HTERT RPE-1 (cell line): ENCODE measurements around the gene FAAP100.

Experiments
- in situ Hi-C: fragments of 300-500 bp; cut with MboI; formaldehyde crosslinking; loops from 4 replicates; pipeline ENCODE4 v1.14.3; 2020; ENCODE audit warnings: low sequenced_read_pairs

Gene FAAP100

DNA sequence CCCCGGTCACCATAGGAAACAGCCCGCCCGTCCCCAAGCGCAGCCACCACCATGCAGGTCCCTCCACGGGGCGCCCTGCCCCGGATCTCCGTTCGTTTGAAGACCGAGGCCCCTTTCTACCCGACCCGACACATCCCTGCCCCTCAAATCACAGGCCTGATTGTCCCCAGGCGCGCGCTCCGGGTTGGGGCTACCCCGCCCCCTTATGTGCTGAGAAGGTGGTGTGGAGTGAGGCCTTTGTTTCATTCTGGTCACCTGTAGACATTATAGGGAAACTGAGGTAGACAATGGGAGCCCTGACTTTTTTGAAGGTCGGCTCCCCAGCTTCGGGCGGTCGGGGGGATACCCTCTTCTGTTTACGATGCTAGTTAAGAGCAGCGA, 38.8 kb downstream of the FAAP100 start:
- in situ Hi-C loops, result no loop called here

DNA sequence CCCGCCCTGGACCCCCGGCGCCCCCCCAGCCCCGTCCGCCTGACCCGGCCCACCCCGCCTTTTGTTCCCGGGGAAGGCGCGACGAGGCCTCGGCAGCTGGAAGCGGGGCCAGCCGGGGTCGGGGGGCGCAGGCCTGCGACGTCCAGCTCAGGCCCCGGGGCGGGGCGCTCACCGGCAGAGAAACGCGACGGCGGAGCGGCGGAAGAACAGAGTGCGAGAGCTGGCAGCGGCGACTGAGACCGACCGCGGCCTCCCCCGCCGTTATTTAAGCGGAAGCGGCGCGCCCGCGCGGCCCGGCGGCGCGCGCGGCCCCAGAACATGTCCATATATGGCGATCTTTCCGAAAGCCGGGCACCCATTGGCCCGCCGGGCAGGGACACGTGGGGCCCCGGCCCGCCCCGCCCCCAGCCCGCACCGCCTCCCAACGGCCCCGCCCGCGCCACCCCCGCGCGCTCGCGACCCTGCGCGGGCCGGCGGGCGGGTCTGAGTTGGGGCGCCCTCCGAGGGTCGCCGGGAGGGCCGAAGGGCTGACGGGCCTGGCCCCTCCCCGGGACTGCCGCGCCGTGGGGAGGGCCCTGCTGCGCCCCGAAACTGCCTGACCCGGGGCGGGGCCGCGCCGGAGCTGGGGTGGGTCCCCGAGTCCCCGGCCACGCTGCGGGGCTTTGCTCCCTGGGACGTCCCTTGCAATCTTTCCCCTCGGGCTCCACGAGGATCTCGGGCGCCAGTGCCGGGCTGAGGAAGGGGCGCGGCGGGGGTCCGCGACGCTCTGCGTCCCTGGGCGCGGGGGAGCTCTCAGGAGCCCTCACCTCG, 39.4 kb downstream of the FAAP100 start, which contains the start of gene ACTG1:
TSS of gene ACTG1 (minus strand) at position 238 of the 810 bp plus-strand sequence. CDS start 445 bp downstream, outside the sequence.
- in situ Hi-C loops, result no loop called here

DNA sequence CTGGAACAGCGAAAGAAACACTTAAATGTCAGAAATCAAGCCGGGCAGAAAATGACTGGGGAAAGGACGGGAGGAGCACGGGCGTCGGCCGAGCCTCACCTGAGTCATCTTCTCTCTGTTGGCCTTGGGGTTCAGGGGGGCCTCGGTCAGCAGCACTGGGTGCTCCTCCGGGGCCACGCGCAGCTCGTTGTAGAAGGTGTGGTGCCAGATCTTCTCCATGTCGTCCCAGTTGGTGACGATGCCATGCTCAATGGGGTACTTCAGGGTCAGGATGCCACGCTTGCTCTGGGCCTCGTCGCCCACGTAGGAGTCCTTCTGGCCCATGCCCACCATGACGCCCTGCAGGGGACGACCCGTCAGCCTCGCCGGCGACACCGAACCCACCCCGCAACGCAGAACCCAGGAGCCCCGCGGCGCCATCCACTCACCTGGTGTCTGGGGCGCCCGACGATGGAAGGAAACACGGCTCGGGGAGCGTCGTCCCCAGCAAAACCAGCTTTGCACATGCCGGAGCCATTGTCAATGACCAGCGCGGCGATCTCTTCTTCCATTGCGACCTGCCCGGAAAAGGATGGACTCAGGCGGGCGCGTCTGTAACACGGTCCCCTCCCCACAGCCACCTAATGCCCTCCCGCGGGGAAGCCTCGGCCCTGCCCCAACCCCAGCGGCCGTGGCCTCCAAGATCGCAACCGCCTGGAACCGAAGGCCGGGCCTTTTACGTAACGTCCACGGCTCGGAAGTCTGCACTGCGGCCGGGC, 40.2 kb downstream of the FAAP100 start:
- in situ Hi-C loops, result no loop called here

DNA sequence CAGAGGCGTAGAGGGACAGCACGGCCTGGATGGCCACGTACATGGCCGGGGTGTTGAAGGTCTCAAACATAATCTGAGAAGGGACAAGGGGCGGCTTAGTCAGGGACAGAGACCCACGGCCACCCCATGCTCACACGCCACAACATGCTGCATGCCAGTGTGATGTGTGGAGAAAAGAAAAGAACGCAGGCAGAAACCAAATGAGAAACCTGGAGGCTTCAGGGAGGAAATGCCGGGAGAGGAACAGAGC, 40.7 kb downstream of the FAAP100 start:
- in situ Hi-C loops, result no loop called here

DNA sequence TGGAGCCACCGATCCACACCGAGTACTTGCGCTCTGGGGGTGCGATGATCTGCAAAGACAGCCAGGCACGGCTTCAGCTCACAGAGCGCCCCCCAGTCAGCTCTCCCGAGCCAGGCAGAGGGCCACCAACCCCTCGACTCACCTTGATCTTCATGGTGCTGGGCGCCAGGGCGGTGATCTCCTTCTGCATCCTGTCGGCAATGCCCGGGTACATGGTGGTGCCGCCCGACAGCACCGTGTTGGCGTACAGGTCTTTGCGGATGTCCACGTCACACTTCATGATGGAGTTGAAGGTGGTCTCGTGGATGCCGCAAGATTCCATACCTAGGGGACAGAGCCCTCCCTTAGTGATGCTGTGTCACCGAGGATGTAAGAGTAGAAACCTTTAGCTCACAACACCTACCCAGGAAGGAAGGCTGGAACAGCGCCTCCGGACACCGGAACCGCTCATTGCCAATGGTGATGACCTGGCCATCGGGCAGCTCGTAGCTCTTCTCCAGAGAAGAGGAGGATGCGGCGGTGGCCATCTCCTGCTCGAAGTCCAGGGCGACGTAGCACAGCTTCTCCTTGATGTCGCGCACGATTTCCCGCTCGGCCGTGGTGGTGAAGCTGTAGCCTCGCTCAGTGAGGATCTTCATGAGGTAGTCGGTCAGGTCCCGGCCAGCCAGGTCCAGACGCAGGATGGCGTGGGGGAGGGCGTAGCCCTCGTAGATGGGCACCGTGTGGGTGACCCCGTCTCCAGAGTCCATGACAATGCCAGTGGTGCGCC, 41.2 kb downstream of the FAAP100 start:
- in situ Hi-C loops, result no loop called here

DNA sequence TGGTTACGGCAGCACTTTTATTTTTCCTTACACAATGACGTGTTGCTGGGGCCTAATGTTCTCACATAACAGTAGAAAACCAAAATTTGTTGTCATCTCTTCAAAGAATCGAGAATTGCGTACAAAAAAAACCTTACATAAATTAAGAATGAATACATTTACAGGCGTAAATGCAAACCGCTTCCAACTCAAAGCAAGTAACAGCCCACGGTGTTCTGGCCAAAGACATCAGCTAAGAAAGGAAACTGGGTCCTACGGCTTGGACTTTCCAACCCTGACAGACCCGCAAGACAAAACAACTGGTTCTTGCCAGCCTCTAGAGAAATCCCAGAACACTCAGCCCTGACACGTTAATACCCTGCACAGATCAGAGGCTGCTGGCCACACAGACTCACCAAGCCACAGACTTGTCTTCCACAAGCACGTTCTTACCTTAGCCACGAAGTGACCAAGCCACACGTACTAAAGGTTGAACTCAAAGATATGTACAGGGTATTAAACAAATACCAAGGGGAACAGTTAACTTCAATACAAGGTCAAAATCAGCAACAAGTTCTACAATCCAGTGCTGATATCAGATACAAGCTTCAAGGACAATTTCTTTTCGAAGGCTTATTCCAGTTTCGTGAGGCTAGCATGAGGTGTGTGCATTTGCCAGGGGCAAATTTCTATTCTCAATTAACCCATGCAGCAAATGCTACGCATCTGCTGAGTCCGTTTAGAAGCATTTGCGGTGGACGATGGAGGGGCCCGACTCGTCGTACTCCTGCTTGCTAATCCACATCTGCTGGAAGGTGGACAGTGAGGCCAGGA, 42.0 kb downstream of the FAAP100 start:
- in situ Hi-C loops, result no loop called here

DNA sequence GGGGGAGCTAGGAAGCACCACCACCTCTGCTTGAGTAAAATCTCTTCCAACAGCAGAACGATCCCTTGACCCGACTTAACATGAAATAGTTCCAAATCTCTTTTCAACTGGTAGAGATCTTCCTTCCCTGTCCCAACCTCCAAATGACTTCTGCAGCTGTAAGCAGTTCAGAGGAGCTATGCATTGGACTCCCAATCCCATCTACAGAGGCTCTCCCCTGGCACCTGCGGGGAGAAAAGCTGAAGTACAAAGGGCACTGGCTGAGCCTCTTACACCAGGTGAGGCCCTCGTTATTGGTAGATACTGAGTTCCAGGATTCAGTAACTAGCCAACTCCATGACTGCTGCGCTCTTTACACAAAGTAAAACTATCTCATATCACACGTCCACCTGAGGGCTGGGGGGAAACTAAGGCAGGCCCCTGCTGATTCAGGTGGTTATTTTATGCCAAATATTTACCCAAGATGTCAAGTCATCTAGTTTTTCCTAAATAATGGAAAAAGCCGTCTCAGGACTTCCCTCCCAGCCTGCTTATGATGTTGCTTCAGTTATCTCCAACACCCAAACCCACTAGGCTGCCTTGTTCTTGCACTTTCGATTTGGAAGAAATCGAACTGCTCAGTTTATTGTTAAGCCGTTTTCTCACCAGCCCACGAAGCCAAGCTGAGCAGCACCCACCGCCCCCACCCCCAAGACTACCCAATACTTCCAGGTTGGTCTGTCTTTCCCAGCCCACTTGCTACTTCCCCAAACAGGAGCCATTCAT, 42.8 kb downstream of the FAAP100 start:
- in situ Hi-C loops, result no loop called here

DNA sequence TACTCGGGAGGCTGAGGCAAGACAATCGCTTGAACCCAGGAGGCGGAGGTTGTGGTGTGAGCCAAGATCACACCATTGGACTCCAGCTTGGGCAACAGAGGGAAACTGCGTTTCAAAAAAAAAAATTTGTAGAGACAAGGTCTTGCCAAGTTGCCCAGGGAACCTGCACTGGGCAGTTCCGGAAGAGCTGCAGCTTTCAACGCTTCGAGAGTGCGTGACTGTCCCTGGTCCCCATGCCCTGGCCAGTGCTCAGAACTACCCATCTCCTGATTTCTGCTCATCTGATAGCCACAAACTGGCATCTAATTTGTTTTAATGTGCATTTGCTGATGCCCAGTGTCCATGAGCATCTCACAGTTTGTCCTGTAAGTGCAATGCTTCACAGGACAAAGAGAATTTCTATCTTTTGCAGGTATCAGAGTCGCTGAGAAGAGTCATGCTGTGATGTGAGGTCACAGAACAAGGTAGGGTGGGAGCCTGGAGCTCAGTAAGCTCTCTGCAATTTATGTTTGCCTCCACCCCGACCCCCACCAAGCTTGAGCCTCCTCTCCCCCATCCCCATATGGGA, 43.4 kb downstream of the FAAP100 start:
- in situ Hi-C loops, result no loop called here

DNA sequence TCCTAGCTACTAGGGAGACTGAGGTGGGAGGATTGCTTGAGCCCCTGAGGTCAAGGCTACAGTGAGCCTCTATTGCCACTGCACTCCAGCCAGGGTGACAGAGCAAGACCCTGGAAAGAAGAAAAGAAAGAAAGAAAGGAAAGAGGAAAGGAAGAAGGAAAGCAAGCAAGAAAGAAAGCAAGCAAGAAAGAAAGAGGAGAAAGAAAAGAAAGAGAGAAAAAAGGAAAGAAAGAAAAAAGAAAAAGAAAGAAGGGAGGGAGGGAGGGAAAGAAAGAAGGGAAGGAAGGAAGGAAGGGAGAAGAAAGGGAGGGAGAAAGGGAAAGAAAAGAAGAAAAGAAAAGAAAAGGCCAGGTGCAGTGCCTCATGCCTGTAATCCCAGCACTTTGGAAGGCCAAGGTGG, 48.5 kb downstream of the FAAP100 start:
- in situ Hi-C loops, result no loop called here

DNA sequence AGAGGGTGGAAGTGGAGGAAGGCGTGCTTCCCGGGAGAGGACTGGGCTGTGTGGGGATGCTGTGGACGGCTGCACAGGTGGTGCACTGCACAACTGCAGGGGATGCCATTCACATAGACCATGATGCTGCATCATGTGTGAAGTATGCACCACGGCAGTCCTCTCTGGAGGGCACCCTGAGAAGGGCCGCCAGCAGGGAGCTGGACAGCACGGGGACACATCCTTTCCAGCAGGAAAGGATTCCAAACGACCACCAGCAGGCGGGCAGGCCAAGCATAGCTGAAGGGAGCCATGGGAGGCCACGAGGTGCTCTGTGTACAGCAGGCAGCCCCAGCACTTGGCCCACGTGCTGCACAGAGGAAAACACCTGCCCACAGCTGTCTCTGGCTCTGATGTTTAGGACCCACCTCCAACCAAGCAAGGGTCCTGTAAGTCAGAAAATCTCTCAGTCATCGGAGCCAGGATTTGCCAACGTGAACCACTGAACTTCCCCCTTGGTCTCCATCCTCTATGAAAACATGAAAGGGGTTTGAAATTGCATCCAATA, 49.6 kb downstream of the FAAP100 start:
- in situ Hi-C loops, result no loop called here

DNA sequence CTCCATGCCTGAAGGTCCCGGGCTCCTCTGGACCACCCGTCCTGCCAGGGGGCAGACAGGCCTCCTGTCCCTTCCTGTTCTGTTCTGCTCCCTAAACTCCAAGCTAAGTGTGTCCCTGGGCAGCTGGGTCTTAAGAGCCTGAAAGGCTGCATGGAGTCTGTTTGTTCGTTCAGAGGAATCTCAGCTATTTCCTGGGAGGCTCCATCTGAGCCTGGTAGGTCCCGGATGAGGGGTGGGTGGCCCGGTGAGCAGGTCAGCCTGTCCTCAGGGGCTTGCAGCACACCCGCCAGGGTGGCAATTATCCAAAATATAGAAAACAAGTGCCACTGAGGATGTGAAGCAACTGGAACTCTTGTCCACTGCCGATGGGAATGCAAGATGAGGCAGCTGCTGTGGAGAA, 52.1 kb downstream of the FAAP100 start:
- in situ Hi-C loops, result no loop called here

DNA sequence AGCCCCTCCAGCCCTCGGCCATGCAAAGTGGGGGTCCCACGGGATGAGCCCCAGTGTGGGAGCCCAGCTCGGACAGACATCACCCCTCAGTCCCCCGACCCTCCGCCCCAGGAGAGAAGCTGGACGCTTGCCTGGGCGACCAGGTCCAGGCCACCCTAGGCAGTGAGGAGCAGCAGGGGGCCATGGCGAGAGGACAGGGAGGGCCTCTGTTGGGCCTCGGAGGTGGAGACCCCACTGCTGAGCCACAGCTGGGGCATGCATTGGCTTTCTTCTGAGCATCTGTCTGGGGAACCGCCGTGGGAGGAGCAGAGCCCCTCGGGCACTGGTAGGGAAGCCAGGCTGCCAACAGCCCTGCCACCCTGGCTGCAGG, 52.6 kb downstream of the FAAP100 start:
- in situ Hi-C loops, result no loop called here

DNA sequence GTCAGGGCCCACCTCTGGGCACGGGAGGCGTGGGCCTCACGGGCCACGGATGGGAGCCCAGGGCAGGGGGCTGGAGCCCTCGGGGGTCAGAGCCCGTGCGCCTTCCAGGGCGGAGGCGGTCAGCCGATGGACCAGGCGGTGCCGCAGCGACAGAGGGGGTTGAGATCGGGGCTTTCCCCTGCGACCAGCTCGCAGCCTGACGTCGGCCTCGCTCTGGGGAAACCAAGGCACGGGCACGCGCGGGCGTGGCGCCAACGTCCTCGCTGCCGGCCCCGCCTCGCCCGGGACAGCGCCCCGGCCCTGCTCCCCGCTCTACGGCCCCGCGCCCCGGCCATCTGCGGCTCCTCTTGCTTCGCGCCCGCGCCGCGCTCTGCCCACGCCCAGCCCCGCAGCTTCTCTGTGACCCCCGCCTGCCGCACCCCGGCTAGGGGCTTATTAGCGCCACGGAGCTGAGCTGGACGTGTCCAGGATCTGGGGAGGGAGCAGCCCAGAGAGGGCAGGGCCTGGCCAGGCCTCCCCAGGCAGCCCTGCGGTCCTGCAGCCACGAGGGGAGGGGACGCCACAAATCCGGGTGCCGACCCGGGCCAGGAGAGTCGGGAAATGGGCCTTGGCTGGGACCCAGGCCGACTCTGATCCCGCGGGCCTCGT, 53.1 kb downstream of the FAAP100 start:
- in situ Hi-C loops, result no loop called here

DNA sequence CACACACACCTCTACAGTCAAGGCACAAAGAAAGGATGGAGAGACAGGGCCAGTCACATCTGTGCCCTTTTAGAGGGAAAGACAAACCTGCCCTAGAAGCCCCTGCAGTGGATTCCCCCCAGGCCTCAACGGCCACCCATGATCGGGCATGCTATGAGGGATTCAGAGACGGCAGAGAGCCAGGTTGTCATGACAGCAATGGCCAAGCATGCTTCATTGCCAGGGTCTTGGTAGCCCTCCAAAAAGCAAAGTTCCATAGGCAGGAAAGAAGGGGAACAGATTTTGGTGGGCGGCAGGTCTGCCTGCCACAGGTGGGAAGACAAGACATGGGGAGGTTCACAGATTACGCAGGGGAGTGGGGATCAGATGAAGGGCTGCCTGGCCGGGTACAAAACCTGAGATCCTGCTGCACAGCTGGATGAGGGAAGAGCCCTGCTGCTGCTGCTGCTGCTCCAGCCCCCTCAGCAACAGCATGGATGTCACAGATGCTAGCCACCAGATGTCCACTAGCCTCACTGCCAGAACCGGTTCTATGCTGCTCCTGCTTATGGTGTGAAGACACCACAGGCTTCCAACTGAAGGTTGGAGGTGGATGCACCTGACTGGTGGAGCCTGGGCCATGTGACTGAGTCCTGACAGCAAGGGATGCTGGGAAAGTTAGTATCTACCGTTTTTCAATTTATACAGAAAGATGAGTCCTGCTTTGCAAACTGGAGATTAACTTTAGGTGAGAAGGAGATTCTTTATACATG, 57.4 kb downstream of the FAAP100 start:
- in situ Hi-C loops, result no loop called here

DNA sequence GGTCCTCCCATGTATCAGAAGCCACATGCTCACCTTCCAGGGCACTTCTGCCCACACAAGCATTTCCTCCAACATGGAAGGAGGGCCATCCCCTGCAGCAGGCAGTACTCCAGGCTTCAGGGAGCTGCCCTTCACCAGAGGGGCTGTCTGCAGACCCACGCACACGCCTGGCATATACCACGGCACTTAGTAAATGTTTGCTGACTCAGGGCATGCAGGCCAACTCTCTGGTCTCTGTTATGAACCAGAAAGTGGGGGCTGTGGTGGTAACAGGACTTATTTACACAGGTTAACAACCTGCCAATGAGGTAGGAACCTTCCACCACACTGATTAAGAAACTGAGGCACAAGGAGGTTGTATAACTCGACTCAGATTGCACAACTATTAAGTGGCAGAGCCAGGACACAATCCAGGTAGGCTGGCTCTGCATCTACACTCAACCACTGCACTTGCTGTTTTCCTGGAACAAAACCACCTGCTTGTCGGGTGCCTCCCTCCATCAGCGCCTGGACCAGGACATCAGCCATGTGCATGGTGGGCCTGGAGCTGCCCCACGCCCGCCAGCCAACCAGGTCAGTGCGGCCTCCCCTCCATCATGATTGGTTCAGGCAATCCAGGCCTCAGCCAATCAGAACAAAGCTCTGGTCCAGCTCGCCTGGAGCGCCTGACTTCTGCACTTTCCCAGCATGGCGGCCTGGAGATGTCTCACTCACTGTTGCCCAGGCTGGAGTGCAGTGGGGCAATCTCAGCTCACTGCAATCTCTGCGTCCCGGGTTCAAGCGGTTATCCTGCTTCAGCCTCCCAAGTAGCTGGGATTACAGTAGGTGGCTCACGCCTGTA, 58.7 kb downstream of the FAAP100 start:
- in situ Hi-C loops, result no loop called here

DNA sequence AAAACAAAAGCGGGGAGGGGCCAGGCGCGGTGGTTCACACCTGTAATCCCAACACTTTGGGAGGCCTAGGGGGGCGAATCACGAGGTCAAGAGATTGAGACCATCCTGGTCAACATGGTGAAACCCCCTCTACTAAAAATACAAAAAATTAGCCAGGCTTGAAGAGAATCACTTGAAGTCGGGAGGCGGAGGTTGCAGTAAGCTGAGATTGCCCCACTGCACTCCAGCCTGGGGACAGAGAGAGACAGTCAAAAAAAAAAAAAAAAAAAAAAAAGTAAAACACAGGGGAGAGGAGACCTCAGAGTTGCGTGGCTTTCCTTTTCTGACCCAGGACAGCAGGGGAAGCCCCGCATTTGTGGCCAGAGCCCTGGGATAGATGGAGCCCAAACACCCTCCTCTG, 59.4 kb downstream of the FAAP100 start:
- in situ Hi-C loops, result no loop called here

DNA sequence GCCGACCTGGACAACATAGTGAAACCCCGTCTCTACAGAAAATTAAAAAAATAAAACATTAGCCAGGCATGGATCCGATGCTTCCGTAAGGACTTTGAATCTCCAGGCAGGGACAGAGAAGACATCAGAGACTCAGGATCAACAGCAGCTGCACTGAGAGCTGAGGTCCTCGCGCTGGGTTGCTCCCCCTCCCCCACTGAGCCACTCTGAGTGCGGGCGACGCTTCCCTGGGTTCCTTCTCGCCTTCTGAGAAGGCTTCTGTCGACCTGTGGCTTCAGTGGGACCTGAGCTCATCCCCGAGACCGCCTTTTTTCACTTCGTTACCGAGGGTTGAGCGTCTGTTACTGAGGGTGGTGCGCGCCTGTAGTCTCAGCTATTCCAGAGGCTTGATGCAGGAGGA, 60.0 kb downstream of the FAAP100 start:
- in situ Hi-C loops, result no loop called here

DNA sequence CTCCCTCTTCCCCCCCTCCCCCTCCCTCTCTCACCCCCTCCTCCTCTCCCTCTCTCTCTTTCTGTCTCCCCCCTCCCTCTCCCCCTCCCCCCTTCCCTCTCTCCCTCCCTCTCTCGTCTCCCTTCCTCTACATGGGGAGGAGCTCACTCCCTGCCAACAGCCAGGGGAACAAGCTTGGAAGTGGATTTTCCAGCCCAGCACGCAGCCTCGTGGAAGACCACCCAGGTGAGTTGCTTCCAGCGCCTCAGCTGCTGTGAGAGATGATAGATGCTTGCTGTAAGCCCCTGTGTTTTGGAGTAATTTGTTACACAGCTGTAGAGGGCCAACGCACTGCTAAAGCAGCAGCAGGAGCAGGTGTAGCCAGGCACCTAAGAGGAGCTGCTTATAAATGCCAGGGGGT, 60.4 kb downstream of the FAAP100 start:
- in situ Hi-C loops, result no loop called here
